ENCODE results near the gene CLDN1.

DNA sequence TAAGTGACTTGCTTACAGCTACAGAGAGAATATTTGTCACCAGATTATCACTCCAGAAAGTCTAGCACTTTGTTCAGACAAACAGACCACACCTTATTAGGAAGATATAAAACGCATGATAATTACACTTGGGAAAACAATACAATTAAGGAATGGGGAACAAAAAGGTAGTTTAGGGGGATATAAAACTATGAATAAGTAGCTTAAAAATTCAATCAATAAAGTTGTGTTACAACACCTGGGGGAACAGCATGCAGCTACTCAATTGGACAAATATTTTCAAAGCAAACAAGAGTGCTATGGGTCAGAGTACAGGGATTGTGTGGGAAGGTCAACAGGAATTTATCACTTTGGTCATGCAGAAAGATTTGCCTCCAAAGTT lies 15.1 kb downstream of the CLDN1 start:
- TF ChIP-seq POLR2A (IDR thresholded peaks at IDR 0.05) = no peak
- TF ChIP-seq, protein P1, sequence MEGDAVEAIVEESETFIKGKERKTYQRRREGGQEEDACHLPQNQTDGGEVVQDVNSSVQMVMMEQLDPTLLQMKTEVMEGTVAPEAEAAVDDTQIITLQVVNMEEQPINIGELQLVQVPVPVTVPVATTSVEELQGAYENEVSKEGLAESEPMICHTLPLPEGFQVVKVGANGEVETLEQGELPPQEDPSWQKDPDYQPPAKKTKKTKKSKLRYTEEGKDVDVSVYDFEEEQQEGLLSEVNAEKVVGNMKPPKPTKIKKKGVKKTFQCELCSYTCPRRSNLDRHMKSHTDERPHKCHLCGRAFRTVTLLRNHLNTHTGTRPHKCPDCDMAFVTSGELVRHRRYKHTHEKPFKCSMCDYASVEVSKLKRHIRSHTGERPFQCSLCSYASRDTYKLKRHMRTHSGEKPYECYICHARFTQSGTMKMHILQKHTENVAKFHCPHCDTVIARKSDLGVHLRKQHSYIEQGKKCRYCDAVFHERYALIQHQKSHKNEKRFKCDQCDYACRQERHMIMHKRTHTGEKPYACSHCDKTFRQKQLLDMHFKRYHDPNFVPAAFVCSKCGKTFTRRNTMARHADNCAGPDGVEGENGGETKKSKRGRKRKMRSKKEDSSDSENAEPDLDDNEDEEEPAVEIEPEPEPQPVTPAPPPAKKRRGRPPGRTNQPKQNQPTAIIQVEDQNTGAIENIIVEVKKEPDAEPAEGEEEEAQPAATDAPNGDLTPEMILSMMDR (IDR thresholded peaks at IDR 0.05) = no peak
